Ecto neural progenitor cell (in vitro differentiated cells): ENCODE results near the gene KCTD20.

Experiments used
- DNase-seq: peaks from one replicate; pipeline ENCODE4 v3.0.0-alpha.2; 2018; ENCODE audit warnings: low spot score

KCTD20 gene

DNA sequence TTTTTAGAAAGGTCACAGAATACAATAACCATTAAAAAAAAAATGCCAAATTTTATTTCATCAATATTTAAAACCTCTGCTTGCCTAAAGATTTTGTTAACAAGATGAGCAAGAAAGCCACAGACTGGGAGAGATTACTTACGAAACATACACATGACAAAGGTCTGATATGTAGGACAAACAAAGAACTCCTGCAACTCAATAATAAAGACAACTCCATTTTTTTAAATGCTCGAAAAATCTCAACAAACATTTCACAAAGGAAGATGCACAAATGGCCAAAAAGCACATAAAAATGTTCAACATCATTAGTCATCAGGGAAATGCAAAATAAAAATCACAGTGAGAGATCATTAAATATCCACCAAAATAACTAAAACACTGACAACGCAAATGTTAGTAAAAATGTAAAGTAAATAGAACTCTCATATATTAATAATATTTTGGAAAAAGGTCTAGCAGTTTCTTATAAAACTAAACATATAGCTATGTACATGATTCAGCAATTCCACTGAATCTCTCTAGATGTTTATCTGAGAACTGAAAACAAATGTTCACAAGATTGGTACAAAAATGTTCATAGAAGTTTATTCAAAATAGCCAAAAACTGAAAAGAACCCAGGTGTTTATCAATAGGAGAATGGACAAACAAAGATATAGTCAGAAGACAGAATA, 94.2 kb downstream of the KCTD20 start:
- no peak for DNase-seq

- DNase-seq: no peak
Measured at GRCh38 chr6:36539814-36540568, 97.2 kb downstream of the KCTD20 start.
